Measurements from ENCODE around the gene CERS4.
"Not testable (repeated sequence)": the region's sequence is repeated elsewhere in the genome, so short reads cannot be mapped to it uniquely, and the experiment has no call there.

- not testable (repeated sequence) for TF ChIP-seq CTCF, POLR2A (IDR thresholded peaks at IDR 0.05)
Measured at GRCh38 chr19:8264248-8264647, 55.1 kb downstream of the CERS4 start.
